HG03469 (cell line): ENCODE results near the gene ZW10.
"Not testable (repeated sequence)": the region's sequence is repeated elsewhere in the genome, so short reads cannot be mapped to it uniquely, and the experiment has no call there.

Experiments used
- ATAC-seq: cut with Tn5 transposase; IDR thresholded peaks from one replicate; pipeline ENCODE4 v1.9.1; 2021; ENCODE audit warnings: mild to moderate bottlenecking, moderate library complexity, moderate number of reproducible peaks; ENCODE audit not compliant: unreplicated experiment

Gene ZW10

DNA sequence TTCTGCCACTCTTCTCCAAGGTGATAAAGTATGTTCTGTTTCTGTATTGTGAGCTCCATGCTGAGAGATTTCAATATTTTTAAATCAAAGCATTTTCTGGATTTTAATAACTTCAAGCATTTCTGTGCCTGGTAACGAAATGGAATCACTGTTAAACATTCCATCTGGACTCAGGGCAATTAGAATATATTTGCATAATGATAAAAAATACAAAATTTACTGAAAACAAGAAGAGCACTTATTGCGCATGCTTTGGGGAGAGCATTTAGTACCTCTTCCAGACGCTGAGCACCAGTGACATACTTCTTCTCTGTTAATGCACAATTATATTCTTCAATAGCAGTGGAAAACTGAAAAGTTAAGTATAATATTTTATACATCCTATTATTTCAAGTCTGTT lies 13.3 kb downstream of the ZW10 start:
- no peak for ATAC-seq

DNA sequence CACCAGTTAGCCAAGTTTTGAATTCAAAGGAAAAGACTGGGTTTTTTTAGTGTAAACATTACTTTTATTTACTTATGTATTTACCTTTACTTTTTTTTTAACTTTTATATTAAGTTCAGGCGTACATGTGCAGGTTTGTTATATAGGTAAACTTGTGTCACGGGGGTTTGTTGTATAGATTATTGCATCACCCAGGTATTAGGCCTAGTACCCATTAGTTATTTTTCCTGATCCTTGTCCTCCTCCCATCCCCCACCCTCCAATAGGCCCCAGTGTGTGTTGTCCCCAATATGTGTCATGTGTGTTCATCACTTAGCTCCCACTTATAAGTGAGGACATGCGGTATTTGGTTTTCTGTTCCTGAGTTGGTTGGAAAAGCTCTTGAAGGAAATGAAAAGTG lies 20.6 kb downstream of the ZW10 start:
- no peak for ATAC-seq

GRCh38 chr11:113736323-113736722 lies 37.2 kb downstream of the ZW10 start:
- no peak for ATAC-seq

GRCh38 chr11:113732092-113732491 lies 41.4 kb downstream of the ZW10 start:
- no peak for ATAC-seq

- ATAC-seq = no peak
These were observed 42.4 kb downstream of the ZW10 start for GRCh38 chr11:113730887-113731726.

DNA sequence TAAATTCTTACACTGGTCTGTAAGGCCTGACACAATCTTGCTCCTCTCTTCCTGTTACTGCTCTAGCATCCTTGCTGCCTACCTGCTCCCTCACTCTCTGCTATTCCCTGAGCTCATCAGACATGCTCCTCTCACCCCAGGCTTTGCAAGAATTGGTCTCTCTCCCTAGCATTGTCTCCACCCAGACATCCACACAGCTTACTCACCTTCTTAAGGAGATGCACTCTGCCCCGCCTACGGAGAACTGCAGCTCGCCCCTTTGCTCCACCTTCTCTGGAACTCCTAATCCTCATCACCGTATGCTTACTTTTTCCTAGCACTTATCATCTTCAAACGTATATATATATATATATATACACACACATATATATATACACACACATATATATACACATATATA lies 44.0 kb downstream of the ZW10 start:
- ATAC-seq = no peak

DNA sequence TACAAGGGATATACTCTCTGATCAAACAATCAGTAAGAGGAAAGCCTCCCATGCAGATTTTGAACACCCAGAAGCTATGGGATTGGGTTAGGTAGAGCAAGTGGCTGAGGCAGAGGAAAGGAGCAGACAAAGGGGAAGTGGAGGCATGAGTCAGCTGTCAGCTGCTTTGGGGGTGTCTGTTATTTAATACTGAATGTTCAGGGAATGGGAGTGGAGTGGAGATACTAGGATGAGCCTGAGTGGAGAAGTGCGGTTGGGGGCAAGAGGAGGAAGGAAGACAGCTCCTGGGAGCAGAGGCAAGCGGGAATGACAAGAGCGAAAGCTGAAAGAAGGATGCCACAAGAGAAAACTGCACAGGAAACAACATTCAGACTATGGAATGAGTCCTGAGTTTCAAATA lies 44.7 kb downstream of the ZW10 start:
- no peak for ATAC-seq

DNA sequence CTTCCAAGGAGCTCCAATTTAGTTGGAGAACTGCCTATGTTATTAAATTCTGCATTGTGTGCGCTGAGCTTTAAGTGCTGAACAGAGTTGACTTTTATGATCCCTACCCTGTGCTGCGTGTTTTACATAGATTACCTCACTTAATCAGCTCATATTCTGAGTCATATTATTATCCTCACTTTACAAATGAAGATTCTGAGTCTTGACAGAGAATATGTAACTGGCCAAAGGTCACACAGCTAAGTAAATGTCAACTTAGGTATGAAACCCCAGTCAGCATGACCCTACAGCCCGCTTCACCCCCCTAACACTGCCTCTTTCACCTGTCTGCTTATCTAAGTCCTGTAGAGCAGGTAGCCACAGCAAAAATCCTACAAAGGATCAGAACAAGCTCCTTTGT lies 47.6 kb downstream of the ZW10 start:
- ATAC-seq = no peak

- ATAC-seq = no peak
These were observed 48.1 kb downstream of the ZW10 start for GRCh38 chr11:113725407-113725806.

DNA sequence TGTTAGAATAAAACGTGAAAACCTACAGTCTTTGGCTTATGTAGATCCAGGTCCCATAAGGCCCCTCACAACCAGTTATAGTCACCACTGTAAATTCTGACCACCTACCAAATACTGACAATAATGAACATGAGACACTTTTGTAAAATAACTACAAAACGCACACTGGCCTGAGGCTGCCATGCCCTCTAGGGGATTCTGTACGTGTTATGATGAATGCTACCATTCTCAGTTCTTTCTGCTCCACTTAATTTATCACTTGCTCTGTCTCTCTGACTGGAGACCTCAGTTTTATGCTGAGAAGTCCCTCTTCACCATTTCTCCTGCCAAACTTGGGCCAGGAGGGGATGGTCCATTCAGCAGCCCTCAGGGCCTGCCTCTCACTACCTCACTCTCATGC lies 48.7 kb downstream of the ZW10 start:
- no peak for ATAC-seq

GRCh38 chr11:113723787-113724186 lies 49.7 kb downstream of the ZW10 start:
- ATAC-seq = no peak

GRCh38 chr11:113722934-113723333 lies 50.6 kb downstream of the ZW10 start:
- no peak for ATAC-seq

- no peak for ATAC-seq
These were observed 51.3 kb downstream of the ZW10 start for GRCh38 chr11:113722221-113722620.

DNA sequence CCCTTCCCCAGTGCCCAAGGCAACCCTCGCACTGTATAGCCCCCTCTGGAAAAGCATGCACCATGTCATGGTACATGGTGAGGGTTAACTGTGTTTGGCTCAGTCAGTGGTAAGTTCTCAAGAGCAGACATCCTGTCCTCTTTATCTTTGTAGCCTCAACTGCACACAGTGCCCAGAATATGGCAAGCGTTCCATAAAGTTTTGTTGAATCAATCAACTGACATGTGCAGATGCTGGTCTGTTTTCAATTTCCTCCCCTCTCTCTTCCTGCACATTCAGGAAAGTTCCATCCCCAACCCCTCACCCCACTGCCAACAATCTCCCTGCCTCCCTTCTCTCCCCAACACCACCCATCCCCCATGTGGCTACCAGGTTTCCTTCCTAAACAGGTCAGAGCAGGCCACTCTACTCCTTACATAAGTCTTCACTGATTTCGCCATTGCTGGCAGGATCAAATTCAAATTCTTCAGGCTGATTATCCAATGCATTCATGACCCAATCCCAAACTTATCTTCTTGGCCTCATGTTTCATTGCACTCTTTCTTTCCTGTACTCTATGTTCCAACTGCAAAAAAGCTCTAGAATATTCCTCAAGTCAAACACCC lies 51.9 kb downstream of the ZW10 start:
- ATAC-seq = no peak

GRCh38 chr11:113720478-113720877 lies 53.0 kb downstream of the ZW10 start:
- ATAC-seq = not testable (repeated sequence)

- no peak for ATAC-seq
These were observed 57.4 kb downstream of the ZW10 start for GRCh38 chr11:113715882-113716625.

DNA sequence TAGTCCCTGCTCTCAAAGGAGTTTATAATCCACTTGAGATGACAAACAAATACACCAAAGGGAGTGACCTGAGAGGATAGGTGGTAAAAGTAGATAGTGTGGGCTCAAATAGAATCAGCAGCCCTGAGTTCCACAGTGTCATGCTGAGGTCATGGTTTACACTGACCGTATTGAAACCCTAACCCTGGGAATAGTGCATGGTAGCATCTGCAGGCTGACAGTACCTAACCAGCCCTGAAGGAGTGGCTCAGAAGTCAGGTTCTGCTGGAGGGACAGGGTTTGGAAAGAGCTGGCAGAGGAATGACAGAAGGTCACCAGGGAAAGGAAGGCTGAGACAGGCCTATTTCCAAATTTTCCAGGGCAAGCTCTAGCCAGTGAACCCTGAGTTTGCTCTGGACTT lies 58.2 kb downstream of the ZW10 start:
- no peak for ATAC-seq

GRCh38 chr11:113710989-113711388 lies 62.5 kb downstream of the ZW10 start:
- no peak for ATAC-seq

DNA sequence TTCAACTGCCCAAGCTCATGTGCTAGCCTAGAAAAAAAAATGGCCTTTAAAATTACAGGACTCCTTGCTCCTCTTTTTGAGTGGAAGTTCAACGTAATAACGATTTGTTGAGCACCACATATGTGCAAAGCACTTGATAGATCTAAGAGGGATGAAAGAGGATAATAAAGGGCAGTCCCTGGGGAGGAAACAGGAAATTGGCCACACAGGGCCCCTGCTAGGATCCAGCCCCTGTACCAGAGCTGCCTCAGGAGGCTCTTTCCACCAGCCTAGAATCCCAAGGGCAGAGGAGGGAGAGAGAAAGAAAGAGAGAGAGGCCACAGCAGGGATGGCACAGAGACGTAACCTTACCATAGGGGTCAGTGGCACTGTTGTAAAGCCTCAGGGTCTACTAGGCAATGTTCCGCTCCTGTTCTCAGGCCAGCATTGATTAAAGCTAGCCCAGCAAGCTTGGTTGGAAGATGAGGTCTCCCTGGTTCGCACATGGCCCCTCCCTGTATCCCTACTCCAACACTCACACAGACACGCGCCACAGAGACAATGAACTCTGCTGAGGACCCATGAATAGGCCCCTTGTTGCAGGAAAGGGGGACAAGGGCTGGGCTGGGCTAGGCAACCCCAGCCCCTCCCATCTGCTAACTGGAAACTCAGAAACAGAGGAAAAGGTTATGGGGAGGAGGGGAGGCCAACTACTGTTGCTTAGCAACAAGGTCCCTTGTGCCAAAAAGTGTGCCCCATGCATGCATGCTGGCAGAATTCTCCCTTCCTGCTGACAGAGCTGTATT lies 67.4 kb downstream of the ZW10 start, which contains the start of gene TMPRSS5:
Gene TMPRSS5 (minus strand): TSS at position 438 of the 785 bp plus-strand sequence. CDS start 84 bp downstream, at position 354.
- no peak for ATAC-seq

DNA sequence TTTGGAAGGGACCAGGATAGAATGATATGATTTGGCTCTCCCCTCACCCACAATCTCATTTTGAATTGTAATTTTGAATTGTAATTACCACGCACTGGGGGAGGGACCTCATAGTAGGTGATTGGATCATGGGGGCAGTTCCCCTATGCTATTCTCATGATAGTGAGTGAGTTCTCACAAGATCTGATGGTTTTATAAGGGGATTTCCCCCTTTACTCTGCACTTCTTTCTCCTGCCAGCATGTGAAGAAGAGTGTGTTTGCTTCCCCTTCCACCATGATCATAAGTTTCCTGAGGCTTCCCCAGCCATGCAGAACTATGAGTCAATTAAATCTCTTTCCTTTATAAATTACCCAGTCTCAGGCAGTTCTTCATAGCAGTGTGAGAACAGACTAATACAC lies 69.9 kb downstream of the ZW10 start:
- not testable (repeated sequence) for ATAC-seq

GRCh38 chr11:113701491-113701890 lies 72.0 kb downstream of the ZW10 start:
- no peak for ATAC-seq
